HEK293 (cell line): ENCODE results near the gene CLEC2L.

ENCODE experiments used
- CTCF ChIA-PET: fragments of 350-600 bp; formaldehyde crosslinking; extraction: SDS; loops from one replicate; lab custom pipeline; 2021; ENCODE audit warnings: antibody characterized with exemption; lab: Yijun Ruan, JAX
- POLR2A ChIA-PET: fragments of 300-600 bp; formaldehyde crosslinking; extraction: SDS; loops from one replicate; lab custom pipeline; 2020; ENCODE audit warnings: antibody characterized with exemption, inconsistent platforms; lab: Yijun Ruan, JAX
- H3K27ac ChIP-seq: fragments of 200-500 bp; sonication (Bioruptor generic); 2 replicates; pipeline ENCODE4 v1.5.1; 2014; ENCODE audit warnings: low read depth, low read length, control low read depth, inconsistent platforms; ENCODE audit errors: extremely low read depth
- H3K36me3 ChIP-seq, 2 experiments: fragments of 200-500 bp in 1 of 2; sonication (Bioruptor generic) in 1 of 2; 1 replicate in 1 of 2; 2 replicates in 1 of 2; pipeline ENCODE4 v1.5.1; 2014 to 2017; ENCODE audit warnings: inconsistent platforms in 2 of 2, low read length in 2 of 2; ENCODE audit not compliant: control insufficient read depth in 2 of 2, insufficient read depth in 1 of 2
- H3K4me1 ChIP-seq: fragments of 200-500 bp; sonication (Bioruptor generic); 2 replicates; pipeline ENCODE4 v1.5.1; 2014; ENCODE audit warnings: mild to moderate bottlenecking, low read length, inconsistent platforms; ENCODE audit not compliant: control insufficient read depth, insufficient read depth
- H3K4me3 ChIP-seq: 2 replicates; pipeline ENCODE4 v1.5.1; 2011; ENCODE audit warnings: low read depth, mild to moderate bottlenecking, control low read depth, low read length, moderate library complexity
- H3K9me3 ChIP-seq: fragments of 200-500 bp; sonication (Bioruptor generic); 2 replicates; pipeline ENCODE4 v1.5.1; 2014; ENCODE audit warnings: low read depth, low read length, inconsistent platforms; ENCODE audit not compliant: control insufficient read depth, insufficient read depth
- GLIS1 ChIP-seq: fragments of 450-650 bp; formaldehyde crosslinking; IDR thresholded peaks from 2 replicates; pipeline ENCODE4 v1.5.1; 2016; ENCODE audit warnings: missing biosample characterization, missing genetic modification characterization
- KLF8 ChIP-seq: fragments of 450-650 bp; formaldehyde crosslinking; IDR thresholded peaks from 2 replicates; pipeline ENCODE4 v1.5.1; 2016; ENCODE audit warnings: missing biosample characterization, missing genetic modification characterization
- ZBTB17 ChIP-seq: fragments of 450-650 bp; formaldehyde crosslinking; IDR thresholded peaks from 2 replicates; pipeline ENCODE4 v1.5.1; 2016; ENCODE audit warnings: missing biosample characterization, missing genetic modification characterization
- ZBTB49 ChIP-seq: fragments of 450-650 bp; formaldehyde crosslinking; IDR thresholded peaks from 2 replicates; pipeline ENCODE4 v1.5.1; 2016; ENCODE audit warnings: missing biosample characterization, missing genetic modification characterization, low read depth
- ZNF10 ChIP-seq: fragments of 450-650 bp; formaldehyde crosslinking; IDR thresholded peaks from 2 replicates; pipeline ENCODE4 v1.5.1; 2017; ENCODE audit warnings: missing biosample characterization, missing genetic modification characterization
- ZNF146 ChIP-seq: fragments of 450-650 bp; formaldehyde crosslinking; IDR thresholded peaks from 2 replicates; pipeline ENCODE4 v1.5.1; 2016; ENCODE audit warnings: missing biosample characterization, missing genetic modification characterization
- ZNF174 ChIP-seq: fragments of 450-650 bp; formaldehyde crosslinking; IDR thresholded peaks from 2 replicates; pipeline ENCODE4 v1.5.0; 2017; ENCODE audit warnings: missing biosample characterization, mild to moderate bottlenecking, missing genetic modification characterization
- ZNF211 ChIP-seq: fragments of 450-650 bp; formaldehyde crosslinking; IDR thresholded peaks from 2 replicates; pipeline ENCODE4 v1.5.1; 2016; ENCODE audit warnings: low read depth, missing biosample characterization, missing genetic modification characterization
- ZNF23 ChIP-seq: fragments of 450-650 bp; formaldehyde crosslinking; IDR thresholded peaks from 2 replicates; pipeline ENCODE4 v1.5.1; 2016; ENCODE audit warnings: missing biosample characterization, missing genetic modification characterization, borderline replicate concordance
- ZNF266 ChIP-seq: fragments of 450-650 bp; formaldehyde crosslinking; IDR thresholded peaks from 2 replicates; pipeline ENCODE4 v1.5.1; 2016; ENCODE audit warnings: missing biosample characterization, missing genetic modification characterization, low read depth
- ZNF341 ChIP-seq: fragments of 450-650 bp; formaldehyde crosslinking; IDR thresholded peaks from 2 replicates; pipeline ENCODE4; 2016; ENCODE audit warnings: low read depth, missing biosample characterization, missing genetic modification characterization
- ZNF513 ChIP-seq: fragments of 450-650 bp; IDR thresholded peaks from 2 replicates; pipeline ENCODE4 v1.5.1; 2018; ENCODE audit warnings: missing biosample characterization, missing genetic modification characterization
- ZNF548 ChIP-seq: fragments of 450-650 bp; formaldehyde crosslinking; IDR thresholded peaks from 2 replicates; pipeline ENCODE4 v1.5.1; 2016; ENCODE audit warnings: missing biosample characterization, missing genetic modification characterization
- ZNF555 ChIP-seq: fragments of 450-650 bp; formaldehyde crosslinking; conservative IDR thresholded peaks from 2 replicates; pipeline ENCODE4 v1.5.1; 2017; ENCODE audit warnings: missing biosample characterization, mild to moderate bottlenecking, missing genetic modification characterization, inconsistent platforms
- ZNF585B ChIP-seq: fragments of 450-650 bp; formaldehyde crosslinking; IDR thresholded peaks from 2 replicates; pipeline ENCODE4 v1.5.1; 2016; ENCODE audit warnings: missing biosample characterization, missing genetic modification characterization
- ZNF768 ChIP-seq: fragments of 450-650 bp; formaldehyde crosslinking; IDR thresholded peaks from 2 replicates; pipeline ENCODE4 v1.5.1; 2018; ENCODE audit warnings: missing biosample characterization, mild to moderate bottlenecking, missing genetic modification characterization
- ZNF777 ChIP-seq: fragments of 450-650 bp; formaldehyde crosslinking; IDR thresholded peaks from 2 replicates; pipeline ENCODE4 v1.5.1; 2017; ENCODE audit warnings: missing biosample characterization, missing genetic modification characterization, borderline replicate concordance
- TF ChIP-seq, protein P1 (sequence below): fragments of 450-650 bp; formaldehyde crosslinking; IDR thresholded peaks from 2 replicates; pipeline ENCODE4 v1.5.1; 2016; ENCODE audit warnings: missing biosample characterization, missing genetic modification characterization
- TF ChIP-seq, protein P2 (sequence below): fragments of 450-650 bp; formaldehyde crosslinking; IDR thresholded peaks from 2 replicates; pipeline ENCODE4 v1.5.1; 2016; ENCODE audit warnings: missing biosample characterization, missing genetic modification characterization, borderline replicate concordance

The CLEC2L gene

DNA sequence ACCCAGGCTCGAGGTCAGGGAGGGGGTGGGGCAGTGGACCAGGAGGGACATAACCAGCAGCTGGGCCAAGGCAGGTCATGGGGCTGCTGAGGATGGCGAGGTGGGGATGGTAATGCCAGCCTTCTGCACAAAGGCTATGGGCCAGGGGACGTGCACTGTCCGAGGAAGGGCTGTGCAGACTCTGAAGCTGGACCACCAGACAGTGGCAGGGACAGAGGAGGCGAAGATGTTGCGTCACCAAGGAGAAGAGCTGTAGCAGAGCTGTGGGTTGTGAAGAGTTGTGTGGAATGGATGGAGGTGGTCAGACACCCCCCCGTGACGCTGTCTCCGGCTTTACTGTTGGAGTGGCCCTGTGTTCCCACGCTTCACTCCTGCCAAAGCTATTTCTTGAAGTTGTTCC, 1.8 kb downstream of the CLEC2L start:
- H3K9me3 ChIP-seq = no peaks in the 10 kb centered on the region
- no peak for TF ChIP-seq ZNF146 (tag by site-specific recombination)
- no peak for TF ChIP-seq ZNF585B (tag by site-specific recombination)
- no peak for TF ChIP-seq ZBTB17 (tag by site-specific recombination)
- no peak for TF ChIP-seq ZNF513 (tag by site-specific recombination)
- TF ChIP-seq, protein P1, sequence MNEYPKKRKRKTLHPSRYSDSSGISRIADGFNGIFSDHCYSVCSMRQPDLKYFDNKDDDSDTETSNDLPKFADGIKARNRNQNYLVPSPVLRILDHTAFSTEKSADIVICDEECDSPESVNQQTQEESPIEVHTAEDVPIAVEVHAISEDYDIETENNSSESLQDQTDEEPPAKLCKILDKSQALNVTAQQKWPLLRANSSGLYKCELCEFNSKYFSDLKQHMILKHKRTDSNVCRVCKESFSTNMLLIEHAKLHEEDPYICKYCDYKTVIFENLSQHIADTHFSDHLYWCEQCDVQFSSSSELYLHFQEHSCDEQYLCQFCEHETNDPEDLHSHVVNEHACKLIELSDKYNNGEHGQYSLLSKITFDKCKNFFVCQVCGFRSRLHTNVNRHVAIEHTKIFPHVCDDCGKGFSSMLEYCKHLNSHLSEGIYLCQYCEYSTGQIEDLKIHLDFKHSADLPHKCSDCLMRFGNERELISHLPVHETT (tag by site-specific recombination) = no peak
- no peak for TF ChIP-seq ZNF266 (tag by site-specific recombination)
- TF ChIP-seq ZNF777 (tag by site-specific recombination) = no peak
- H3K4me3 ChIP-seq = no peak overlapping the region
- ChIA-PET CTCF (interaction anchor here (1.4 kb wide), 1 partner anchor 93 kb away, joined by 3 read pairs; no protein-coding TSS in a partner anchor), POLR2A (no interaction called here)
- H3K36me3 ChIP-seq = no peaks in the 10 kb centered on the region
- H3K27ac ChIP-seq = no peak overlapping the region
- H3K4me1 ChIP-seq = no peaks in the 10 kb centered on the region

GRCh38 chr7:139525750-139526149, 2.3 kb downstream of the CLEC2L start:
- Histone ChIP-seq H3K27ac (no peak overlapping the region), H3K4me3 (no peak overlapping the region), H3K9me3 (no peaks in the 10 kb centered on the region), H3K36me3 (no peaks in the 10 kb centered on the region), H3K4me1 (no peaks in the 10 kb centered on the region)
- CTCF ChIA-PET = interaction anchor here (0.7 to 1.4 kb wide), 2 partner anchors 93 to 545 kb away, joined by 3 to 4 read pairs; no protein-coding TSS in a partner anchor
- POLR2A ChIA-PET = no interaction called here
- TF ChIP-seq ZNF768 (no peak), ZNF211 (tag by site-specific recombination) (no peak), ZNF555 (tag by site-specific recombination) (no peak), ZNF174 (tag by site-specific recombination) (no peak), ZNF585B (tag by site-specific recombination) (no peak), ZNF341 (0 out of 2 replicates have a peak, but pooled peaks have one; percentile 22), KLF8 (tag by site-specific recombination) (no peak), ZNF10 (tag by site-specific recombination) (no peak), GLIS1 (tag by site-specific recombination) (peak; percentile 95), ZBTB49 (no peak), ZNF513 (tag by site-specific recombination) (no peak), ZNF23 (no peak), ZNF548 (tag by site-specific recombination) (no peak)
- TF ChIP-seq, protein P2, sequence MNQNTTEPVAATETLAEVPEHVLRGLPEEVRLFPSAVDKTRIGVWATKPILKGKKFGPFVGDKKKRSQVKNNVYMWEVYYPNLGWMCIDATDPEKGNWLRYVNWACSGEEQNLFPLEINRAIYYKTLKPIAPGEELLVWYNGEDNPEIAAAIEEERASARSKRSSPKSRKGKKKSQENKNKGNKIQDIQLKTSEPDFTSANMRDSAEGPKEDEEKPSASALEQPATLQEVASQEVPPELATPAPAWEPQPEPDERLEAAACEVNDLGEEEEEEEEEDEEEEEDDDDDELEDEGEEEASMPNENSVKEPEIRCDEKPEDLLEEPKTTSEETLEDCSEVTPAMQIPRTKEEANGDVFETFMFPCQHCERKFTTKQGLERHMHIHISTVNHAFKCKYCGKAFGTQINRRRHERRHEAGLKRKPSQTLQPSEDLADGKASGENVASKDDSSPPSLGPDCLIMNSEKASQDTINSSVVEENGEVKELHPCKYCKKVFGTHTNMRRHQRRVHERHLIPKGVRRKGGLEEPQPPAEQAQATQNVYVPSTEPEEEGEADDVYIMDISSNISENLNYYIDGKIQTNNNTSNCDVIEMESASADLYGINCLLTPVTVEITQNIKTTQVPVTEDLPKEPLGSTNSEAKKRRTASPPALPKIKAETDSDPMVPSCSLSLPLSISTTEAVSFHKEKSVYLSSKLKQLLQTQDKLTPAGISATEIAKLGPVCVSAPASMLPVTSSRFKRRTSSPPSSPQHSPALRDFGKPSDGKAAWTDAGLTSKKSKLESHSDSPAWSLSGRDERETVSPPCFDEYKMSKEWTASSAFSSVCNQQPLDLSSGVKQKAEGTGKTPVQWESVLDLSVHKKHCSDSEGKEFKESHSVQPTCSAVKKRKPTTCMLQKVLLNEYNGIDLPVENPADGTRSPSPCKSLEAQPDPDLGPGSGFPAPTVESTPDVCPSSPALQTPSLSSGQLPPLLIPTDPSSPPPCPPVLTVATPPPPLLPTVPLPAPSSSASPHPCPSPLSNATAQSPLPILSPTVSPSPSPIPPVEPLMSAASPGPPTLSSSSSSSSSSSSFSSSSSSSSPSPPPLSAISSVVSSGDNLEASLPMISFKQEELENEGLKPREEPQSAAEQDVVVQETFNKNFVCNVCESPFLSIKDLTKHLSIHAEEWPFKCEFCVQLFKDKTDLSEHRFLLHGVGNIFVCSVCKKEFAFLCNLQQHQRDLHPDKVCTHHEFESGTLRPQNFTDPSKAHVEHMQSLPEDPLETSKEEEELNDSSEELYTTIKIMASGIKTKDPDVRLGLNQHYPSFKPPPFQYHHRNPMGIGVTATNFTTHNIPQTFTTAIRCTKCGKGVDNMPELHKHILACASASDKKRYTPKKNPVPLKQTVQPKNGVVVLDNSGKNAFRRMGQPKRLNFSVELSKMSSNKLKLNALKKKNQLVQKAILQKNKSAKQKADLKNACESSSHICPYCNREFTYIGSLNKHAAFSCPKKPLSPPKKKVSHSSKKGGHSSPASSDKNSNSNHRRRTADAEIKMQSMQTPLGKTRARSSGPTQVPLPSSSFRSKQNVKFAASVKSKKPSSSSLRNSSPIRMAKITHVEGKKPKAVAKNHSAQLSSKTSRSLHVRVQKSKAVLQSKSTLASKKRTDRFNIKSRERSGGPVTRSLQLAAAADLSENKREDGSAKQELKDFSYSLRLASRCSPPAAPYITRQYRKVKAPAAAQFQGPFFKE (tag by site-specific recombination) = no peak
